ENCODE data around the gene NCOA4.
"Not testable (repeated sequence)": the region's sequence is repeated elsewhere in the genome, so short reads cannot be mapped to it uniquely, and the experiment has no call there.

Gene NCOA4

DNA sequence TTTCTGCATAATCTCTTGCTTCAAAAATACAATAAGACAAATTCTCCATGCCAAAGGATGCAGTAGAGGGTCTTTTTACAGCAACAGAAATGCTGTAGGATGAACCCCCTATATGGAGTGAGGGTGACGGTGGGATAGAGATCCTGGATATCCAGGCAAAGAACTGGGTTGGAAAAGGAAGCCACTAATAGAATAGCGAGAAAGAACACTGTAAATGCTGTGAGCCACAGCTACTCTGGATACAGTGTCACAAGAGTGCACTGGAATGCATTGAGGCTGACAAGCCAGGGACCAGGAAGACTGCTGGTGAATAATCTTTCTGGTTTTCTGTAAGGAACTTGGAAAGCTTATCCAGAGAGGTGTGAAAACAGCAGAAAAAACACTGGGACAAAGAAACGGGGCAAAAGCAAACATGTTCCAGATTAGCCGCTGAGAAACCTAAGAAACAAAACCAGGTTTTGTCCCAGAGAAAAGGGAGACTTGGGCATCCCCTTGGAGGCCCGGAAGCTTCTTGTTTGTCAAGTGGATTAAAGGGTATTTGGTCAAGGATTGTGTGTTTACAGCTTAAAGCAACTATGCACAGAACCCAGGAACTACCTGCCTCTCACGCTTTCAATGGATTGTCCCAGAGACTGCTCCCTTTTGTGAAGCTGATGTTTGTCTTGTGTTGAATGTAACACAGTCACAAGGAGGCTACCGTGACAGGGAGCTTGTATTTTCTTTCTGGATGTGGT, 21.8 kb upstream of the NCOA4 start:
- no peak for DNase-seq (ENCODE audit: low read depth, low spot score)

DNA sequence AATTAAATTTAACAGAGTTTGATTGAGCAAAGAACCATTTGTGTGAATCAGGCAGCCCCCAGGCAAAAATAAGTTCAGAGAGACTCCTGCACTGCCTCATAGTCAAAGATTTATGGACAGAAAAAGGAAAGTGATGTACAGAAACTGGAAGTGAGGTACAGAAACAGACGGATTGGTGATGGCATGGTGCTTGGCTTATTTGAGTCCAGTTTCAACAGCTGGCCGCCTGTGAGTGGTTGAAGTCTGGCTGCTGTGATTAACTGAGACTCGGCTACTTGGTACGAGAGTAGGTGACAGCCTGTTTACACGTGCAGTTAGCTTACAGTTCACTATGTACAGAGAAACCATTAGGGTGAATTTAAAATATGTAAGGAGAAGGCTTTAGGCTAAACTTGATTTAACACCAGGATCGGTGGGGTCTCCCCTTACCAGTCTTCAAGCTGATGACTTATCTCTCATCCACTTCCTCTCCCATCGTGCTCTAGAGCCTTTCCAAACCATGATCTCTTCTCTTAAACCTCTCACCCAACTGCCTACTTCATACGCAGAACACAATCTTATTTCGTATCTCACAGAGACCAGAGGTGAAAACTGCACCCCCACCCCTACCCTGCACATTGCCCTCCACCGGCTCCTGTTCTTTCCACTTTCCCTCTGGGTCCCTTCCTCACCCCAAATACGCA, 20.7 kb upstream of the NCOA4 start:
- DNase-seq (ENCODE audit: low read depth, low spot score) = no peak

DNA sequence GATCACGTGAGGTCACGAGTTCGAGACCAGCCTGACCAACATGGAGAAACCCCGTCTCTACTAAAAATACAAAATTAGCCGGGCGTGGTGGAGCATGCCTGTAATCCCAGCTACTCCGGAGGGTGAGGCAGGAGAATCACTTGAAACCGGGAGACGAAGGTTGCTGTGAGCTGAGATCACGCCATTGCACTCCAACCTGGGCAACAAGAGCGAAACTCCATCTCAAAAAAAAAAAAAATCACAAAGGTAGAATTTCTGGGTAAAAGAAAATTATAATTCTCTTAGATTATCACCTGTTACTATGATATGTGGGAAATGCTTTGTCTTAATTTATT, 19.0 kb upstream of the NCOA4 start:
- not testable (repeated sequence) for DNase-seq (ENCODE audit: low read depth, low spot score)

DNA sequence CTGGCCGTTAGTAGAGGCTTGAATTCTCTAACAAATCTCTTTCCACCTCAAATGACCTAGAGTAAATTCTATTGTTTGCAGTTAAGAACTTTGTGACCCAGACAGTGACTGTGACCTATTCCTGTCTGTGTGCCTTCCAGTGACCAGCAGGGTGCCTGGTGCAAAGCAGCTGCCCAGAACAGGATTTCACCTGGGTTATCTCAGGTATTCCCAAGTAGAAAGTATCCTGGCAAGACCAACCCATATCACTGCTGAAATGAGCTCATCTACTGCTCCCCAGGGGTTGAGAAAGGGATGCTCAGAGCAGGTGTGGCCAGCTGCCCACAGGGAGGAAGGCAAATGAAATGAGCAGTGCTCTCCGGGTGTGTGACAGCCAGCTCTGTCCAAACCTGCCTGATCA, 17.7 kb upstream of the NCOA4 start:
- DNase-seq (ENCODE audit: low read depth, low spot score) = no peak

DNA sequence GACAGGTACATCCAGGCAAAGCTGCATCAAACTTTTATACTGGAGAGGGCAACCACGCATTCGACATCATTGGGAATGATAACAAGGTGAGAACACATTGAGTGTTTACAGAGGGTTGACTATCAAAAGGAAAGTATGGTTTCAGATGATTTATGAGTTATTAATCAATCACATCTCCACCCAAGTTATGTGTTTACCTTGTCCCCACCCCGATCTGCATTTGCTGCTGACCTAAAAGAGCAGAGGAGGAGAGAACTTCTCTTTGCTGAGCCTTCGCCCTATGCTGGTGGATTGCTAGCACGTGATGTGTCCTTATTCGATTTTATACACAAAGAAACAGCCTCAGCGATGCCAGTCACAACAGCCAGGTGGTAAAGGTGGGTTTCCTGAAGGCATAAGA, 15.8 kb upstream of the NCOA4 start, which contains the start of gene MSMB:
TSS of gene MSMB (minus strand) at position 9 of the 400 bp plus-strand sequence. CDS start 32 bp downstream, outside the sequence.
- DNase-seq (ENCODE audit: low read depth, low spot score) = no peak

GRCh38 chr10:46042527-46042926, 12.1 kb upstream of the NCOA4 start:
- DNase-seq (ENCODE audit: low read depth, low spot score) = no peak

DNA sequence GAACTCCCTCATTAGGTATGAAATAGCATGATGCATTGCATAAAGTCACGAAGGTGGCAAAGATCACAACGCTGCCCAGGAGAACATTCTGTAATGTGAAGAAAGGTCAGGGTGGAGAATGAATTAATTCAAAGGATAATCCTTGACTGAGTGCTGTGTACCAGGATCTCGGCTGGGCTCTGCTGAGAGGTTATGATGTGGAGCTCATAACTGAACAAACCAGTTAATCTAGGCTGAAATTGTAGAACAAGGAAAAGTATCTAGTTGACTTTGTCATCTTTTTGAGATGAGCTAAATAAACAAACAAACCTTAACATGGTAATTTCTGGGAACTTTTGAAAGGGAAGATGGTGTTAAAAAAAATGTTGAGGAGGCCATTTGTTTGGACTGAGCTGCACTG, 9.6 kb upstream of the NCOA4 start:
- no peak for DNase-seq (ENCODE audit: low read depth, low spot score)

DNA sequence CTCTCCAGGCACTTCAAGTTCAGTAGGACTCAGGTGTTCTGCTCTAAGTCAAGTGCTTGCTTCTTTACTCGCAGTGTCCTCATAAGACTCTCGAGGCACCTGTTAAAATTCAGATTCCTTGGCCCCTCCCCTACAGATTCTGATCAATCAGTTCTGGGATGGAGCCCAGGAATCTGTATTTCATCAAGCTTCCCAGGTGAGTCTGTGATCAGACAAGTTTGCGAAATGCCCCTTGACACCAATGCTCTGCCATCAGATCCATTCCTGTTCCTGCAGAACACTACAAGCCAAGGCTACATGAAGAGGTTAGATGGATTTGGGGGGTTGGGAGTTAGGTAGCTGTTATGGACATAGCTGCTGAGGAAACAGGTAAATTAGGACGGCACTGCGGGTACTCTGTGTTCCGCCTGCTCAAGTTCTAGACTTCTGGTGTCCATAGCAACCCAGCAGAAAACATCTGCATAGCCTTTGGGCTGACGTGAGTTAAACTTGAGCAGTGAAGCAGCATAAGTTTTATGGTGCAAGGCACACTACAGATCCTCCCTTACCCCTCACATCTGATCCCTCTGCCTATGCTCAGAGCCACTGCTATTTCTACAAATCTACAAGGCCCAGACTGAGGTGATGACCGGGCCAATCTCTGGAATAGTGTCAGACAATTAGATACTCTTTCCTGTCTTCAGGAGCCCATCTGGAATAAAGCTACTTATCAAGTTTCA, 6.8 kb upstream of the NCOA4 start:
- no peak for DNase-seq (ENCODE audit: low read depth, low spot score)

- no peak for DNase-seq (ENCODE audit: low read depth, low spot score)
Measured at GRCh38 chr10:46035923-46036849, 5.8 kb upstream of the NCOA4 start.

DNA sequence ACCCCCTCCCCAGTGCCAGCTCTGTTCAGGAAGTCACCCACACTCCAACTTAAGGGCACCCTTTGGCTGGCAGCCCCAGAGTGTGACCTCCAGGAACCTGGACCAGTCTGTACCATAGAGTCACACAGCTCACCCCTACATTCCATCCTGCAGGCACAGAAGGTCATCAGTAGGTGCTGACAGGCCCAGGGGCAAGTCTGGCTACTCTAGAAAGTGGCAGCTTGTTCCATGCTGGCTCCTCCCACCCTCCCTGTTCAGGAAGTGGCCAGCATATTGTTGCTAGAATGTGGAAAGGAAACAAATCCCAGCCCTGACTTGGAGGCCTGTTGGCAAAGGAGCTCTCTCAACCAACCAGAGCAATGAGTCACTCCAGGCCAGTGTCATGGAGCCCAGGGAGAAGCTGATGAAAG, 3.2 kb upstream of the NCOA4 start:
- DNase-seq (ENCODE audit: low read depth, low spot score) = peak; percentile 85

- DNase-seq (ENCODE audit: low read depth, low spot score) = no peak
Measured at GRCh38 chr10:46031648-46032532, 1.5 kb upstream of the NCOA4 start.

GRCh38 chr10:46029461-46030030, 877 bp downstream of the NCOA4 start:
- DNase-seq (ENCODE audit: low read depth, low spot score) = no peak

- DNase-seq (ENCODE audit: low read depth, low spot score) = peak; percentile 74
Measured at GRCh38 chr10:46028584-46029460, 1.6 kb downstream of the NCOA4 start.

DNA sequence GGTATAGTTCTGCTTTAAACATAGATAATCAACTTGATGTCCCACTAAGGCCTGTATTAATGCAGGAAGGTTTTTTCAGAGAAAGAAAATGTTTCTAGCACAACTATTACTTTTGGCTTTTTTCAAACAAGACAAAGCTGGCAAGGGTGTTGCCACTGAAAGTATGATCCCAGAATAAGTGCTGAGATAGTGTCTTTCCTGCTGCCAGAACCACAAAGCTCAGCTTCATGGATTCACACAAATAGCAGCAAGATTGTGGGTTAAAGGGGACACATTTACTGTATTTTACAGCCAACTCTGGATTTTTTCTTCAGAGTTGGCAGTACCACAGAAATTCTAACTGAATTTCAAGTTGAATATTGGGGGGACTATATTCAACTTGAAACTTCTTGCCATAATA, 4.3 kb downstream of the NCOA4 start:
- no peak for DNase-seq (ENCODE audit: low read depth, low spot score)

GRCh38 chr10:46025406-46025805, 5.0 kb downstream of the NCOA4 start:
- no peak for DNase-seq (ENCODE audit: low read depth, low spot score)

DNA sequence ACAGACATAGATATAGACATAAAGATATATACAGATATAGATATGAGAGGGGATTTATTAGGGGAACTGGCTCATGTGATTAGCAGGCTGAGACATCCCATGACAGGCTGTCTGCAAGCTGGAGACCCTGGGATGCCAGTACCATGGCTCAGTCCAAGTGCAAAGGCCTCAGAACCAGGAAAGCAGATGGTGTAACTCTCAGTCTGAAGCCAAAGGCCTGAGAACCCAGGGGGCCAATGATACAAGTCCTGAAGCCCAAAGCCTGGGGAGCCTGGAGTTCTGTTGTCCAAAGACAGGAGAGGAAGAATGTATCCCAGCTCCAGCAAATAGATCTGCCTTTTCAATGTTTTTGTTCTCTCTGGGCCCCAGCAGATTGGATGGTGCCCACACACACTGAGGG, 5.5 kb downstream of the NCOA4 start:
- no peak for DNase-seq (ENCODE audit: low read depth, low spot score)

- peak; percentile 95 for DNase-seq (ENCODE audit: low read depth, low spot score)
Measured at GRCh38 chr10:46022978-46023702, 7.3 kb downstream of the NCOA4 start.

DNA sequence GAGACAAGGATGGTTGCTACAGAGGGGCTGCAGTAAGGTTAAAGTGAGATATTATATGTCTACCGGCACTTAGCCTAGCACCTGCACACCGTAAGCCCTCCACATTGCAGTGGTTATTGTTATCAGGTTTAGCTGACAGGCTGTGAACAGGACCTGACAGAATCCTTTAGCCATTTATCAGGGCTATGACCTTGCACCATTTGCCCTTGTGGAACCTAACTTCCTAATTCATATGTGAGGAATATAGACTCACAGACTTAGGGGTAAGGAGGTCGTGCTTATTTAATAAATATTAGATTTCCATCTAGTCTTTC, 10.1 kb downstream of the NCOA4 start:
- no peak for DNase-seq (ENCODE audit: low read depth, low spot score)
